ENCODE measurements around the gene NCAN.

NCAN gene

GRCh38 chr19:19294914-19295313 lies 83.2 kb downstream of the NCAN start:
- DNase-seq = no peak

- DNase-seq = no peak
Measured at GRCh38 chr19:19296953-19297689, 85.4 kb downstream of the NCAN start.

DNA sequence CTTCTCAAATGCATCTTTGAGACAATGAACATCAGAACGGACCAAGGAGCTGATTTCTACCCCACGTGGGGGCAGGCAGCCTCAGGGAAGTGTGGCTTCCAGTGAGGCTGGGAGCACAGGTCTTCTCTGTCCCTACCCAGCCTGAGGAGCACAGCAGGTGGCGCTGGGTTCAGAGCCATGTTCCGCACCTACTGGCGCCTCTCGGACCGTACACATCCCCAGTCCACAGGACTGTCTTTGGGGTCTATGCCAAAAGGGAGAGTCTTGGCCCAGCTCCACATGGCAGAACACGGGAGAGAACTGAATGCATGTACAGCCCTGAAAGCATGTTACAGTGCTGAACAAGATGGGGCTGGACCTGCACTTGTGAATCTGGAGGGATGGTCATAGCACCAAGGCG lies 86.0 kb downstream of the NCAN start:
- DNase-seq = peak in 1 of 14 donors; percentile 50

GRCh38 chr19:19300613-19301012 lies 88.9 kb downstream of the NCAN start:
- DNase-seq = no peak
